NCI-H1436 treated with DMSO at 0.1 percent for 48 hours (cell line): Measurements from ENCODE around the gene SNX9.

Source experiments
- DNase-seq: peaks from one replicate; lab custom pipeline; 2025; lab: John Stamatoyannopoulos, UW

SNX9 gene

DNA sequence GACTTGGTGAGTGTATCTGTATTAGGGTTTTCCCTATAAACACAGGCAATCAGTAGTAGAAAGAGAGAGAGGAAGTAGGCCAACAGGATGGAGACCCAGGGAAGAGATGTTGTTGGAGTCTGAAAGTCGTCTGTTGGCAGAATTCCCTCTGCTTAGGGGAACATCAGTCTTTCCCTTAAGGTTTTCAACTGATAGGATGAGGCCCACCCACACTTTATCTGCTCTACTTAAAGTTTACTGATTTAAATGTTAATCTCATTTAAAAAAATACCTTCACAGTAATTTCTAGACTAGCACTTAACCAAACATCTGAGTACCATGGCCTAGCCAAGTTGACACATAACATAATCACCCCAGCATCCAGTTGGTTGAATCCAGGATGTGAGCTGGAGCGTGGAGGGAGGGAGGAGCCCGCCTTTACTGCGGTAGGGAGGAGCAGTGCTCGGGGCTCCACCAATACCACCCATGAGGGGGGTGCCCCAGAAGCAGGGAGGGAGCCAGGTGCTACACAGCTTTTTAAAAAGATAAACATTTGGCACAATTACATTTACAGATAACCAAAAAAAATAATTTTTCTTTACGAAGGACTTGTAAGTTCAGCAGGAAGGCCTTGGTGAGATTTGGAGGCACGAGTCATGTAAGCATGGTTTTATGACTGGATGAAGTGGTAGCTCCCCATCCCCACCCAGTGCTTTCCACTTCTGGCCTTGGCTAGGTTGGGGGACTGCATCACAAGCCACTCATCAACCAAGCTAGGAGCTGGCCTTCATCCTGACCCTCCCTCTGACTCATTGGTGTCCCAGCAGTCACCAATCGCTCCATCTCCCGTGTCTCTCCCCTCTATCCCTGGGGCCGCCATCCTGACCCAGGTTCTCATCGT is 18.4 kb upstream of the SNX9 start:
- DNase-seq = no peak

GRCh38 chr6:157806131-157806855 is 16.8 kb upstream of the SNX9 start:
- no peak for DNase-seq

GRCh38 chr6:157806856-157807215 is 16.2 kb upstream of the SNX9 start:
- DNase-seq = no peak

- DNase-seq = no peak
Measured at GRCh38 chr6:157808405-157808950, 14.6 kb upstream of the SNX9 start.

- DNase-seq = no peak
Measured at GRCh38 chr6:157809613-157810012, 13.4 kb upstream of the SNX9 start.

GRCh38 chr6:157811137-157811475 is 11.9 kb upstream of the SNX9 start:
- DNase-seq = no peak

DNA sequence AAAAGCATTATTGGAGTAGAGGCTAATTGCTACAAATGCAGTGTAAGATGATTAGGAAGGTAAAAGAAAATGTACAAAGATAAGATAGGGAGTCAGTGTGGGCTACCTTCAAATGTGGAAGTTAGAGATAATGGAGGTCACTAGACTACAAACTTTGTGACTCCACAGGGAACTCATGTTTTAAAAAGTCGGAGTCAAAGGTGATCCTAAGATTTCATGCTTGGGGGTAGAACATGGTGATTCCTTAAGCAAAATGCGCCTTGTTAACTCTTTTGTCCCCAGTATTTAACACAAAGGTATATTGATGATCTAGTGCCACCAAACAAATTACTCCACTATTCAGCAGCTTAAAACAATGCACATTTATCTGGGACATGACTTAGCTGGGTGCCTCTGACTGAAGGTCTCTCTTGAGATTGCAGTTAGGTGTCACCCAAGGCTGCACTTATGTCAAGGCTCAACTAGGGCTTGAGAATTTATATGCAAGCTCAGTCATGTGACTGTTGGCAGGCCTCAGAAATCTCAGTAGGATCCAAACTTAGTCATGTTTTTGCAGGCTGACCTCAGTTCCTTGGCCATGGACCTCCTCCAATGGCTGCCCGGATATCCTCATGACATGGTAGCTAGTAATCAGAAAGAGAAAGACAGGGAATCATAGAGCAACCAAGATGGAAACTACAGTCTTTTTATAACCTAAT is 11.4 kb upstream of the SNX9 start:
- DNase-seq = no peak

- DNase-seq = no peak
Measured at GRCh38 chr6:157812425-157813171, 10.4 kb upstream of the SNX9 start.

GRCh38 chr6:157813191-157813590 is 9.9 kb upstream of the SNX9 start:
- no peak for DNase-seq

- DNase-seq = no peak
Measured at GRCh38 chr6:157813750-157814455, 9.1 kb upstream of the SNX9 start.

- DNase-seq = no peak
Measured at GRCh38 chr6:157814883-157815282, 8.2 kb upstream of the SNX9 start.

DNA sequence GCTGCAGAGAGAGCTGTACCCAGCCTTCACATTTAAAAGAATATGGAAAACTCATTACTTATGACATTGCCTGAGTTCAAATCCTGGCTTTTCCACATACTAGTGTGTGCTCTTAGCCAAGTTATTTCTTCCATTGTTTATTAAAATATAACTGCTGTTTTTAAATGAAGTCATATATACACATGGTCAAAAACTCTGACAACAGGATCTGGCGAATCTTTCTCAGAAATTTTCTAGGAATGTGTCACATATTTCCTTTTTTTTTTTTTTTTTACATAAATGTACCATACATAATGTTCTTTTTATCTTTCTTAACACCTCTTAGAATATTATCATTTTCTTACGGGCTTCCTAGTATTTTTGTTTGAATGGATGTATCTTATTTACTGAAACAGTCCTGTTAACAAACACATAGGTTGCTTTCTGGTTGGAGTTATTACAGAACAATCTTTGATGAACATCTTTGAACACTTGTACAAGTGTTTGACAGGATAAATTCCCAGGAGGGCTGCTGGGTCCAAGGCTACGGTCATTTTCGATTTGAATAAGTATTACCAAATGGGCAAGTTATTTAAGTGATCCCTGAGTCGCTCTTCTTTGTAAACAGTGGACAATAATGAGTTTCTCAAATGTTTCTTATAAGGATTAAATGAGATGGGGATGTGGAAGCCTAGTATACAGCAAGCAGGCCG is 1.6 kb upstream of the SNX9 start:
- no peak for DNase-seq

DNA sequence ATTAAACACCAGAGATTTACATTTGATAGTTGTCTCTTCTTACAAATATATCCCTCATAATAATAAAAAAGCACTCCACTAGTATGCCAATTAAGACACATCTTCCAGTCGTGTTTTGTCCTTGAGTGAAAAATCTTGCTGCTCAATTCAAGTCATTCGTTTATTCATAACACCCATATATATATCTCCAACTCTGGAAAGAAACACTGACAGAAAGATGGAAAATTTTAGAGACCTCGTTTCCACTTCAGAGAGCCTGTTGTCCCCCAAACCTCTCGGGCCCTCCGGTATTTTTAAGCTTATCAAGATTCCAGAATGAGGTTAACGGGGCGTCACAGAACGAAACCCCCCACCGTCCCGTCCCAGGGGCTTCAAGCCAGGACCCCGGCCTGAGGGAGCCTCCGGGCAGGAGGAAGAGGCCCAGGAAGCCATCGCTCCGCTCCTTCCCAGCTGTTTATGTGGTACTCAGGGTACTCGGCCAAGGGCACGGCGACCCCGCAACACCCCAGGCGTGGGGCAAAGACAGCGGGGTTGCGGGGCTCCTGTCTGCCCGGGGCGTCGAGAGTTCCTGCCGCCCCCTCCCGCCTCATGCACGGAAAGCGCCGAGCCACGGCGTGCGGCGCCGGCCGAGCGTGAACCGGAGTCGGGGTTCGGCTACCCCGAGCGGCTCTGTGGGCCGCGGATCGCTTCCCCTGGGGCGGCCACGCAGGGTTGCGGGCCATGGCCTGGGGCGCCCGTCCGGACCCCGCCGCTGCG is 623 bp upstream of the SNX9 start:
- no peak for DNase-seq

DNA sequence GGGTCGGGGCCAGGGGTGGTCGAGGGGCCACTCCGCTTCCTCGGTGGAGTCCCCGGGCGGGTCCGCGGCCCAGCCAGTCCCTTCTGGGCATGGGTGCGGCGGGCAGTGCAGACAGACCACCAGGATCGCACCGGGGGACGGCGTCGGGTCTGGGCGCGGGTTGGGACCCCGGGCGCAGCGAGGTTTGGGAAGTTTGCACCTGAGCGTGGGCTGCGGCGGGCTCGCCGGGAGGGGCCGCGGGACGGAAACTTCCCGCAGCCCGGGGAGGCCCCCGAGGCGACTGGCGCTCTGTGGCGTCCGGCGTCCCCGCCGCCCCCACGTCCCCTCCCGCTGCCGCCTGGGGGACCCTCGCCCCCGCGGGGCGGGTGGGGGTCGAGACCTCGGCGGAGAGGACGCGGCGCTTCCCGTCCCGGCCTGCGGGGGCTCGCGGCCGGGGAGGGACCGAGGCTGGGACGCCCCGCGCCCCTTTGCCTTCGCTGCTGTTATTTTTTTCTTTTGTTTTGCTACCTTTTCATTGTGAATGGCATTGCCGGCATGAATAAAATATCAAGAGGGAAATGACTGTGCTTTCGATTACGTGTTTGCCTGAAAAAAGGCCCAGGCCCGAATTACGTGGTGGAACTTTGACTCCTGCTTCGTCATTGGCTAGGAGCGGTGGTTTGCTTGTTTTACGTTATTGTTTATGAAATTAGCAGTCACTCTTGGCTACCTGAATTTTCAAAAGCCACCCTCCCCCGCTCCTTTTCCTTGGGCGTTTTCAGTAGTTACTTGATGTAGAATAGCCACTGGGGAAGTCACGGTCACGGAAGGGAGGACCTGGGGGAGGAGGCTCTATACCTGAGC is 703 bp downstream of the SNX9 start:
- no peak for DNase-seq

- no peak for DNase-seq
Measured at GRCh38 chr6:157825243-157825904, 2.3 kb downstream of the SNX9 start.

DNA sequence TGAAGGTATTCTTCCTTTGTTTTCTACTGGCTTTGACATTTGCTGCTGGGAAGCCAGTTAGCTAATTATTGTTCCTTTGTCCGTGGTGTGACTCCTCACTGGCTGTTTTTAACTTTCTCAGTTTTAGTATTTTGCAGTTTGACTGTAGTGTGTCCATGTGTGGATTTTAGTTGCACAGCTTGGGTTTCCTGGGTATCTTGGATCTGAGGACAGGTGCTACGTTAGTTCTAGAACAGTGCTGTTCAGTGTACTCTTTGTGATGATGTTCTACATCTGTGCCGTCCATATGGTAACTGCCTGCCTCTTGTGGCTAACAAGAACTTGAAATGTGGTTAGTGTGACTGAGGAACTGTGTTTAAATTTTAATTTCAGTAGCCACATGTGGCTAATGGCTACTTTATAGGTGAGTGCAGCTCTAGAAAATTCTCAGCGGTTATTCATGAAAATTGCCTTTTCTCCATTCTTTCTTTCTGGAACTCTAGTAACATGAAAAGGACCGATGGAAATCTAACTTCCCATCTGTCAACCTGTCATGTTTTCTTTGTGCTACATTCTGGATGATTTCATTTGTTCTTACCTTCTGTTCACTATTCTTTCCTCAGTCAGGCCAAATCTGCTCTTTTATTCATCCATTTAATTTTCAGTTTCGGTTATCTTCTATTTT is 7.4 kb downstream of the SNX9 start:
- no peak for DNase-seq

DNA sequence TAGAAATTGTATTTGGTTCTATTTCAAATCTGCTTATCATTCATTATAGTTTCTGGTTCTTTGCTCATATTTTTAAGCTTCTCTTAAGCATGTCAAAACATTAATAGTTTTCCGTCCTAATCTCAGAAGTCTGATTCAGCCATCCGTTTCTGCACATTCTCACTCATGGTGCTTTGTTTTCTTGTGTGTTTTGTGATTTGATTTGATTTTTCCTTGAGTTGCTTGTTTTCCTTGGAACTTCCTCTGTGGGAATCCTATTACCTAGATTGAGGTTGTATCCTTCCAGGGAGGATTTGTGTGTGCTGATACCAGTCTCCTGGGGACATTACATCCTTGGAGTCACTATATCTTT is 7.9 kb downstream of the SNX9 start:
- DNase-seq = no peak
